GM21423 (cell line): ENCODE data around the gene KLHDC8A.

Experiments
- ATAC-seq: cut with Tn5 transposase; IDR thresholded peaks from one replicate; pipeline ENCODE4 v1.9.1; 2021; ENCODE audit warnings: mild to moderate bottlenecking, moderate library complexity; ENCODE audit not compliant: unreplicated experiment

Gene KLHDC8A

GRCh38 chr1:205319081-205320018, 37.4 kb downstream of the KLHDC8A start:
- ATAC-seq = no peak

GRCh38 chr1:205318231-205318991, 38.3 kb downstream of the KLHDC8A start:
- no peak for ATAC-seq

- no peak for ATAC-seq
These were observed 39.3 kb downstream of the KLHDC8A start for GRCh38 chr1:205317311-205317917.

- ATAC-seq = no peak
These were observed 40.6 kb downstream of the KLHDC8A start for GRCh38 chr1:205316161-205316566.

GRCh38 chr1:205315008-205315618, 41.6 kb downstream of the KLHDC8A start:
- no peak for ATAC-seq

GRCh38 chr1:205313563-205314308, 43.0 kb downstream of the KLHDC8A start:
- no peak for ATAC-seq

- ATAC-seq = no peak
These were observed 43.7 kb downstream of the KLHDC8A start for GRCh38 chr1:205312866-205313562.

GRCh38 chr1:205310976-205311704, 45.6 kb downstream of the KLHDC8A start:
- no peak for ATAC-seq

GRCh38 chr1:205309741-205310140, 47.0 kb downstream of the KLHDC8A start:
- no peak for ATAC-seq

GRCh38 chr1:205306929-205307566, 49.7 kb downstream of the KLHDC8A start:
- no peak for ATAC-seq

- no peak for ATAC-seq
These were observed 52.0 kb downstream of the KLHDC8A start for GRCh38 chr1:205304695-205305070.

GRCh38 chr1:205304046-205304694, 52.6 kb downstream of the KLHDC8A start:
- ATAC-seq = no peak

GRCh38 chr1:205303247-205303888, 53.4 kb downstream of the KLHDC8A start:
- ATAC-seq = no peak

GRCh38 chr1:205301842-205302588, 54.7 kb downstream of the KLHDC8A start:
- ATAC-seq = no peak

- no peak for ATAC-seq
These were observed 55.4 kb downstream of the KLHDC8A start for GRCh38 chr1:205301205-205301821.

- no peak for ATAC-seq
These were observed 56.6 kb downstream of the KLHDC8A start for GRCh38 chr1:205300149-205300548.
